NK-92 (cell line): ENCODE results near the gene VDAC2.
"Not testable (repeated sequence)": the region's sequence is repeated elsewhere in the genome, so short reads cannot be mapped to it uniquely, and the experiment has no call there.

ENCODE experiments used
- DNase-seq: peaks from one replicate; lab custom pipeline; 2025; ENCODE audit not compliant: unreplicated experiment; lab: John Stamatoyannopoulos, UW

Gene VDAC2

GRCh38 chr10:75210282-75211006, at the start of gene VDAC2:
VDAC2 (plus strand) TSS chr10:75210796; CDS start chr10:75211159, 363 bp downstream.
- peak; percentile 77 for DNase-seq

DNA sequence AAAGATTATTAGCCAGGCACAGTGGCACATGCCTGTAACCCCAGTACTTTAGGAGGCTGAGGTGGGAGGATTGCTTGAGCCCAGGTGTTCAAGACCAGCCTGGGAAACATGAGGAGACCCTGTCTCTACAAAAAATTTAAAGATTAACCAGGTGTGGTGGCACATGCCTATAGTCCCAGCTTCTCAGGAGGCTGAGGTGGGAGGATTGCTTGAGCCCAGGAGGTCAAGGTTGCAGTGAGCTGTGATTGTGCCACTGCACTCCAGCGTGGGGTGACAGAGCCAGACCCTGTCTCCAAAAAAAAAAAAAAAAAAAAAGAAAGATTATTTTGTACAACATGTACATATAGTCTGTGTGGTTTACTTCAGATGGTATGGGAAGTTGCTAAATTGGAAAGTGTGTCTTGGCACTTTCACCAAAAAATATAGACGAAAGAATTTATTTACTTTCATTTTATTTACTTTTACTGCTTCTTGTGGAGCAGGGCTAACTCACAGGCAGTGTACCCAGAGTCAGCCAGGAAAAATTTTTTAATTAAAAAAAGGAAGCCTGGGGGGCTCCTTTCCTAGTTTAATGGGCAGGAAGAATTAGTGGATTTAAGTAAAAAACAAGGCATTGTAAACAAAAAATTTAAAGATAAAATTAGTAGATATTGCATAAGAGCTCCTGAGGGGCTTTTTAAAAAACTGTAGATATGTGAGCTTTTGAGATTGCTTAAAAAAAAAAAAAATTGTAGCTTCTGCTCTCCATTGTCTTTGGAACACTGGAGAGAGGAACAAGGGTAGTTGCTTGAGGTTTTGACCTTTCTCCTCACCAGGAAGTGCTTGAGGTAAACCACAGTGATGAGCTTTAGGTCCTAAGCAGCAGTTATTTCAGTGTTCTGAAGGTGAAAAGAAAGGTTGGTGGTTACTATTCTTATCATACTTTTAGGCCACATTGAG, 44.6 kb upstream of the VDAC2 start:
- DNase-seq = no peak

- DNase-seq = no peak
These were observed 44.0 kb upstream of the VDAC2 start for GRCh38 chr10:75166623-75166972.

DNA sequence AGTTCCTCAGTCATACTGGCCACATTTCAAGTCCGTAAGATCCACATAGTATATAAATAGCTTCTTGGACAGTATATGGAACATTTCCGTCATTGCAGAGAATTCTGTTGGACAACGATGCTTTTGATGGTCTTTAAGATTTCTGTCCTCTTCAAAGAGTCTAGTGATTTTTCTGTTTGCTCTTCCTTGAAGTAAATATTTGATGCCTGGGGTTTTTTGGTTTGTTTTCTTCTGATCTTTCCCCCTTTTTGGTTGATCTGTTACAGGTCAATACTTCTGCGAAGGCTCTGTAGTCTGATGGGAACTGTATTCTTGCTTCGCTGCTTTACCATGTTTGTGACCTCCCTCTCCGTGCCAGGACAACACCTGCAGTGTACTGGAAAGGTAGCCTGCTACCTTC, 42.3 kb upstream of the VDAC2 start:
- no peak for DNase-seq

DNA sequence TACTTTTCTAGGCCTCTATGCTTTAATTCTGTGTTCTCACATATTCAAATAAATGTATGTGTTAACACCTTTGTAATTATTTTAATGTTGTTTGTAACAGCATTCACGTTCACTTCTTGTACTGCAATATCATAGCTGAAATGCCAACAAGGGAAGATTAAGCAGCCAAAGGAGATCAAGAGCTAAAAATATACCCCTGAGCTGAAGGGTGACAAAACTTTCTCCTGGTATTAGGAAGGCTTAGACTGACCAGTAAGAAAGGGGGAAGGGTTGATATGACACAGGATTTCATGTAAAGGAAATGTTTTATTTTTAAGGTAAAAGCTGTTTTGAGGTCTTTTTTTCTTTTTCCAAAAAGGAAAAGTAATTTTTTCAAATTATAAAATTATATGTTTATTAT, 40.4 kb upstream of the VDAC2 start:
- DNase-seq = no peak

DNA sequence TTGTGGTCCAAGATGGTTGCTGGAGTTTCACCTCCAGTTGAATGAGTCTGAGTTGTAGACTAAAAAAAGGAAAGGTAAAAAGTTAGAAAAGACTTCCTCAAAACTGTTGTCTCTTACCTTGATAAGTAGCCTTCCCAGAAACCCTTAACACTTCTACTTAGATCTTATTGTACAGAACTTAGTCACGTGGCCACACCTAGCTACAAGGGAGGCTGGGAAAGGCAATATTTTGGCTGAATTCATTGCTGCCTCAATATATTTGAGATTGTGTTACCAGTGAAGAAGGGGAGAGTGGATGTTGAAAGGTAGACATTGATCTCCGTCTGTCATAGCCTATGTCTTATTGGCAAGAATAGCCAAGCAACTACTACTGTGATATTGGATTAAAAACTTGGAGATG, 35.5 kb upstream of the VDAC2 start:
- no peak for DNase-seq

DNA sequence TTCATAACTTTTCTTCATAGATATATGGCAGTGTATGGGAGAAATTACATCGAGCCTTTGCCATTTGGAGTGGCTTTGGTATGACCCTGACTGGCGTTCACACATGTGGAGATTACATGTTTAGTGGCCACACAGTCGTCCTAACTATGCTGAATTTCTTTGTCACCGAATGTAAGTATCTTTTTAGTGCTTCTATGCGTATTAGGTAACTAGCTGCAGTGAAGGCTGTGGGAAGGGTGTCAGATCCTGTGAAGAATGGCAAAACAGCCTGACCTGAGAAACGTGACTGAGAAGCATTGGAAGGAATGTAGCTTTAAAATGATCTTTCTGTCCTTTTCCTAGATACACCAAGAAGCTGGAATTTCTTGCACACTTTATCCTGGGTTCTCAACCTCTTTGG, 34.5 kb upstream of the VDAC2 start:
- DNase-seq = no peak

GRCh38 chr10:75176736-75177135, 33.9 kb upstream of the VDAC2 start:
- no peak for DNase-seq

- no peak for DNase-seq
These were observed 30.9 kb upstream of the VDAC2 start for GRCh38 chr10:75179657-75180177.

- DNase-seq = no peak
These were observed 30.0 kb upstream of the VDAC2 start for GRCh38 chr10:75180592-75180991.

GRCh38 chr10:75181073-75181472, 29.5 kb upstream of the VDAC2 start:
- DNase-seq = no peak

DNA sequence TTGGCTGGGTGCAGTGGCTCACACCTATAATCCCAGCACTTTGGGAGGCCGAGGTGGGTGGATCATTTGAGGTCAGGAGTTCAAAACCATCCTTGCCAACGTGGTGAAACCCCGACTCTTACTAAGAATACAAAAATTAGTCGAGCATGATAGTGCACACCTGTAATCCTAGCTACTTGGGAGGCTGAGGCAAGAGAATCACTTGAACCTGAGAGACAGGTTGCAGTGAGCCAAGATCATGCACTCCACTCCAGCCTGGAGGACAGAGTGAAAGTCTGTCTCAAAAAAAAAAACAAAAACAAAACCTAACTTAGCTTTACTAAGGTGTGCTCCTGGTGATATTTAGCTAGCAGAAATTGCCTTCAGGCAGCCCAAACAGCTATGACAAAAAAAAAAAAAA, 24.3 kb upstream of the VDAC2 start:
- DNase-seq = no peak

- no peak for DNase-seq
These were observed 22.6 kb upstream of the VDAC2 start for GRCh38 chr10:75187961-75188426.

DNA sequence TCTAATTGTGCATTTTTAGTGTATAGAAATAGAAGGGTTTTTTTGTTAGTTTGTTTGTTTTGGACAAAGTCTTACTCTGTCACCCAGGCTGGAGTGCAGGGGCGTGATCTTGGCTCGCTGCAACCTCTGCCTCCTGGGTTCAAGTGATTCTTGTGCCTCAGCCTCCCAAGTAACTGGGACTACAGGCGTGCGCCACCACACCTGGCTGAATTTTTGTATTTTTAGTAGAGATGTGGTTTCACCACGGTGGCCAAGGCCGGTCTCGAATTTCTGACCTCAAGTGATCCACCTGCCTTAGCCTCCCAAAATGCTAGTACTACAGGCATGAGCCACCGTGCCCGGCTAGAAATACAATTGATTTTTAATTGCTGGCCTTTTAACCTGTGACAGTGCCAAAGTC, 22.1 kb upstream of the VDAC2 start:
- not testable (repeated sequence) for DNase-seq

DNA sequence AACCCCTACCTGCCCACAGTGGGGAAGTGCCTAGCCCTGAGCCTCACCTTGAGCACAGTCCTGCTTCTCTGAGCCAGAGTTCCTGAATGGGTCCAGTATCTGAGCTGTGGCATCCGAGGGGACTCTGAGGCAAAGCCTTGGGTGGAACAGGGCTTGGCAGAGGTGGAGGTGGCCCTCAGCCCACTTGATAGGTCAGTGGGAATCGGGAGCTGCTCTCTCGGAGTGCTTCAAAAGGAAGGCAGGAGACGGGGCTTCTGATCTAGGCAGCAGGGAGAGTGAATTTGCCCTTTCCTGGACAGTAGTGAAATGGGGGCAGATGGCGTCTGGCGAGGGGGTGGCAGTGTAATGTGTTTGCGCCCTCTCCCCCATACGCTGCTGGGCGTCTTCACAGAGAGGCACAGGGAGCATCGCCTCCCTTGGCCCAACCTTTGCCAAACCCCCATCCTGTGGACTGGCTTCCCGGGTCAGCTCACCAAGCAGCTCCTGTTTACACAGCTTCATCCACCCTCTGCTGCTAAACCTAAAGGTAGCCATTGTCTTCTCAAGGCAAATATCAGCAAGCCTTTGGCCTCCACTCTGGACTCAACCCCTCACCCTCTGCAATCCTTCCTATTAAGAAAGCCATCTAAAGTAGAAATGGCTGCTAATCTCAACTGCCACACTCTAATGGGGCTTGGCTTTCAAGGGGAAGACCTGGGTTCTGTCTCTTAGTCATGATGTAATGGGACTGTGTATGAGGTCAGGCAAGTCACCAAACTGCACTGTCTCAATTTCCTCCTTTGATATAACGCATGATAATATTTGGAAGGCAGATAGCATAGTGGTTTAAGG, 21.1 kb upstream of the VDAC2 start:
- no peak for DNase-seq

GRCh38 chr10:75191821-75192568, 18.6 kb upstream of the VDAC2 start:
- no peak for DNase-seq

- not testable (repeated sequence) for DNase-seq
These were observed 16.0 kb upstream of the VDAC2 start for GRCh38 chr10:75194625-75195024.

- DNase-seq = no peak
These were observed 15.4 kb upstream of the VDAC2 start for GRCh38 chr10:75195035-75195763.

DNA sequence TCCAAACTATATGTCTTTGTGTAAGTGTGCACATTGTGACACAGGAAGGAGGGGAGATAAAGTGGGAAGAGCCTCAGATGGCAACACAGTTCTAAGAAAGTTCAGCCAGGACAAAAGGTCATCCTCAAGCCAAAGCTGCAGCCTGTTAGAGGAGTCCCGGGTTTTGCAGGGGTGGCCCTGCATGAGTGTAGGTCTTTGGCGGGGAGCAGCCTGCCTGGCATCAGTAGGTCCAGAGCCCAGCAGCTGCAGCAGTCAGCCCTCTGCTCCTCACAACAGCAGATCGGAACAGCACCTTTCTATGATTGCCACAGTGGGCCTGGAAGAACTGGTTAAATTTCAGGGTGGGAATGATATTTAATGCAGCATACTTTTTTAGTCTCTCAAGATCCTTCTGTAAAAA, 13.5 kb upstream of the VDAC2 start:
- DNase-seq = no peak

DNA sequence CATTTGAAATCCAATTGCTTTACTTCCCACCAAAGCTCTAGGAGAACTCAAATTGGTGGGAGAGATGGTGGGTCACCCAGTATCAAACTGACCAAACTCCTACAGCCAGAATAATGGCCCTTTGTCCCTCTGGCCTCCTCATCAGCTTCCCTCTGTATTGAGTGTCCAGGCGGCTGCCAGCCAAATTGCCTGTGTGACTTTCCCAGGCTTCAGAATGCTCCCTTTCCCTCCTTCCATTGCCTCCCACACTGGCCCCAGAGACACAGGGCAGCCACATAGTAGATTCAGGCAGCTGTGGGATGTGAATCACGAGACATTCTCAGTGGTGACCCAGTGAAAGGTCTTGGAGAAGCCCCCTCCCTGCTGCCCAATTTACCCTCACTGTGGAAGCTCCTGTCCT, 12.7 kb upstream of the VDAC2 start:
- DNase-seq = no peak
